HEK293 (cell line): ENCODE data around the gene PPP1R14B.

Experiments used
- BCL6B ChIP-seq: fragments of 450-650 bp; formaldehyde crosslinking; IDR thresholded peaks from 2 replicates; pipeline ENCODE4 v1.5.1; 2017; ENCODE audit warnings: missing biosample characterization, missing genetic modification characterization
- HIC1 ChIP-seq: fragments of 450-650 bp; formaldehyde crosslinking; IDR thresholded peaks from 2 replicates; pipeline ENCODE4 v1.5.1; 2016; ENCODE audit warnings: missing biosample characterization, missing genetic modification characterization
- KLF17 ChIP-seq: fragments of 450-650 bp; formaldehyde crosslinking; IDR thresholded peaks from 2 replicates; pipeline ENCODE4 v1.5.1; 2016; ENCODE audit warnings: missing biosample characterization, missing genetic modification characterization
- OVOL3 ChIP-seq: fragments of 450-650 bp; formaldehyde crosslinking; IDR thresholded peaks from 2 replicates; pipeline ENCODE4 v1.5.1; 2016; ENCODE audit warnings: missing biosample characterization, missing genetic modification characterization
- SP2 ChIP-seq: fragments of 450-650 bp; formaldehyde crosslinking; IDR thresholded peaks from 2 replicates; pipeline ENCODE4 v1.5.1; 2016; ENCODE audit warnings: missing biosample characterization, missing genetic modification characterization
- SP3 ChIP-seq: fragments of 450-650 bp; formaldehyde crosslinking; IDR thresholded peaks from 2 replicates; pipeline ENCODE4 v1.5.1; 2016; ENCODE audit warnings: missing biosample characterization, missing genetic modification characterization
- ZBTB10 ChIP-seq: fragments of 450-650 bp; formaldehyde crosslinking; IDR thresholded peaks from 2 replicates; pipeline ENCODE4 v1.5.1; 2016; ENCODE audit warnings: missing biosample characterization, missing genetic modification characterization
- ZBTB20 ChIP-seq: fragments of 450-650 bp; formaldehyde crosslinking; IDR thresholded peaks from 2 replicates; pipeline ENCODE4 v1.5.1; 2016; ENCODE audit warnings: missing biosample characterization, missing genetic modification characterization
- ZFHX2 ChIP-seq: fragments of 450-650 bp; formaldehyde crosslinking; conservative IDR thresholded peaks from 2 replicates; pipeline ENCODE4 v1.5.1; 2016; ENCODE audit warnings: missing biosample characterization, missing genetic modification characterization
- ZIC2 ChIP-seq: fragments of 450-650 bp; formaldehyde crosslinking; IDR thresholded peaks from 2 replicates; pipeline ENCODE4 v1.5.1; 2016; ENCODE audit warnings: missing biosample characterization, missing genetic modification characterization
- ZNF10 ChIP-seq: fragments of 450-650 bp; formaldehyde crosslinking; IDR thresholded peaks from 2 replicates; pipeline ENCODE4 v1.5.1; 2017; ENCODE audit warnings: missing biosample characterization, missing genetic modification characterization
- ZNF221 ChIP-seq: fragments of 450-650 bp; formaldehyde crosslinking; IDR thresholded peaks from 2 replicates; pipeline ENCODE4 v1.5.1; 2017; ENCODE audit warnings: missing biosample characterization, missing genetic modification characterization, borderline replicate concordance
- ZNF362 ChIP-seq: fragments of 450-650 bp; formaldehyde crosslinking; IDR thresholded peaks from 2 replicates; pipeline ENCODE4 v1.5.1; 2016; ENCODE audit warnings: missing biosample characterization, missing genetic modification characterization
- ZNF394 ChIP-seq: fragments of 450-650 bp; formaldehyde crosslinking; IDR thresholded peaks from 2 replicates; pipeline ENCODE4 v1.5.1; 2016; ENCODE audit warnings: missing biosample characterization, missing genetic modification characterization, mild to moderate bottlenecking, moderate library complexity, borderline replicate concordance
- ZNF433 ChIP-seq: fragments of 450-650 bp; formaldehyde crosslinking; IDR thresholded peaks from 2 replicates; pipeline ENCODE4 v1.5.1; 2016; ENCODE audit warnings: missing biosample characterization, missing genetic modification characterization, low read depth
- ZNF513 ChIP-seq: fragments of 450-650 bp; IDR thresholded peaks from 2 replicates; pipeline ENCODE4 v1.5.1; 2018; ENCODE audit warnings: missing biosample characterization, missing genetic modification characterization
- ZNF529 ChIP-seq: fragments of 450-650 bp; formaldehyde crosslinking; IDR thresholded peaks from 2 replicates; pipeline ENCODE4 v1.5.1; 2017; ENCODE audit warnings: missing genetic modification characterization, missing biosample characterization; ENCODE audit not compliant: insufficient replicate concordance
- ZNF585B ChIP-seq: fragments of 450-650 bp; formaldehyde crosslinking; IDR thresholded peaks from 2 replicates; pipeline ENCODE4 v1.5.1; 2016; ENCODE audit warnings: missing biosample characterization, missing genetic modification characterization
- ZNF654 ChIP-seq: fragments of 450-650 bp; formaldehyde crosslinking; IDR thresholded peaks from 2 replicates; pipeline ENCODE4 v1.5.1; 2016; ENCODE audit warnings: low read depth, missing biosample characterization, missing genetic modification characterization
- ZNF658 ChIP-seq: fragments of 450-650 bp; formaldehyde crosslinking; IDR thresholded peaks from 2 replicates; pipeline ENCODE4; 2016; ENCODE audit warnings: missing biosample characterization, missing genetic modification characterization
- ZNF792 ChIP-seq: fragments of 450-650 bp; formaldehyde crosslinking; IDR thresholded peaks from 2 replicates; pipeline ENCODE4 v1.5.1; 2016; ENCODE audit warnings: missing biosample characterization, missing genetic modification characterization
- TF ChIP-seq, protein P1 (sequence below): fragments of 450-650 bp; formaldehyde crosslinking; IDR thresholded peaks from 2 replicates; pipeline ENCODE4 v1.5.1; 2016; ENCODE audit warnings: missing biosample characterization, missing genetic modification characterization
- TF ChIP-seq, protein P2 (sequence below): fragments of 450-650 bp; formaldehyde crosslinking; IDR thresholded peaks from 2 replicates; pipeline ENCODE4 v1.5.1; 2016; ENCODE audit warnings: missing biosample characterization, missing genetic modification characterization
- TF ChIP-seq, protein P3 (sequence below): fragments of 450-650 bp; formaldehyde crosslinking; IDR thresholded peaks from 2 replicates; pipeline ENCODE4 v1.5.1; 2016; ENCODE audit warnings: missing biosample characterization, missing genetic modification characterization

PPP1R14B gene

GRCh38 chr11:64269540-64270220 is 22.9 kb upstream of the PPP1R14B start (continued):
- TF ChIP-seq, protein P1, sequence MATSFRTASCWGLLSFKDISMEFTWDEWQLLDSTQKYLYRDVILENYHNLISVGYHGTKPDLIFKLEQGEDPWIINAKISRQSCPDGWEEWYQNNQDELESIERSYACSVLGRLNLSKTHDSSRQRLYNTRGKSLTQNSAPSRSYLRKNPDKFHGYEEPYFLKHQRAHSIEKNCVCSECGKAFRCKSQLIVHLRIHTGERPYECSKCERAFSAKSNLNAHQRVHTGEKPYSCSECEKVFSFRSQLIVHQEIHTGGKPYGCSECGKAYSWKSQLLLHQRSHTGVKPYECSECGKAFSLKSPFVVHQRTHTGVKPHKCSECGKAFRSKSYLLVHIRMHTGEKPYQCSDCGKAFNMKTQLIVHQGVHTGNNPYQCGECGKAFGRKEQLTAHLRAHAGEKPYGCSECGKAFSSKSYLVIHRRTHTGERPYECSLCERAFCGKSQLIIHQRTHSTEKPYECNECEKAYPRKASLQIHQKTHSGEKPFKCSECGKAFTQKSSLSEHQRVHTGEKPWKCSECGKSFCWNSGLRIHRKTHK (tag by site-specific recombination), result no peak
- TF ChIP-seq ZNF433 (tag by site-specific recombination) (no peak), ZBTB10 (tag by site-specific recombination) (no peak), ZNF221 (tag by site-specific recombination) (no peak), ZNF394 (tag by site-specific recombination) (no peak; the same call in 1 of the 2 replicates), BCL6B (no peak), ZNF513 (no peak), ZNF10 (tag by site-specific recombination) (no peak; the same call in 1 of the 2 replicates), SP2 (tag by site-specific recombination) (peak; percentile 97), HIC1 (tag by site-specific recombination) (no peak), ZIC2 (no peak), OVOL3 (no peak), ZNF658 (tag by site-specific recombination) (no peak), ZNF792 (tag by site-specific recombination) (no peak), SP3 (tag by site-specific recombination) (peak; percentile 100), ZNF529 (no peak), ZFHX2 (tag by site-specific recombination) (peak; percentile 75), ZNF585B (peak; percentile 43; the same call in 1 of the 2 replicates), ZNF654 (no peak), KLF17 (tag by site-specific recombination) (no peak), ZNF362 (tag by site-specific recombination) (0 out of 2 replicates have a peak, but pooled peaks have one; percentile 62), ZBTB20 (no peak)
- TF ChIP-seq, protein P2, sequence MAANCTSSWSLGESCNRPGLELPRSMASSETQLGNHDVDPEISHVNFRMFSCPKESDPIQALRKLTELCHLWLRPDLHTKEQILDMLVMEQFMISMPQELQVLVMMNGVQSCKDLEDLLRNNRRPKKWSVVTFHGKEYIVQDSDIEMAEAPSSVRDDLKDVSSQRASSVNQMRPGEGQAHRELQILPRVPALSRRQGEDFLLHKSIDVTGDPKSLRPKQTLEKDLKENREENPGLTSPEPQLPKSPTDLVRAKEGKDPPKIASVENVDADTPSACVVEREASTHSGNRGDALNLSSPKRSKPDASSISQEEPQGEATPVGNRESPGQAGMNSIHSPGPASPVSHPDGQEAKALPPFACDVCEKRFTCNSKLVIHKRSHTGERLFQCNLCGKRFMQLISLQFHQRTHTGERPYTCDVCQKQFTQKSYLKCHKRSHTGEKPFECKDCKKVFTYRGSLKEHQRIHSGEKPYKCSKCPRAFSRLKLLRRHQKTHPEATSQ (tag by site-specific recombination), result no peak
- TF ChIP-seq, protein P3, sequence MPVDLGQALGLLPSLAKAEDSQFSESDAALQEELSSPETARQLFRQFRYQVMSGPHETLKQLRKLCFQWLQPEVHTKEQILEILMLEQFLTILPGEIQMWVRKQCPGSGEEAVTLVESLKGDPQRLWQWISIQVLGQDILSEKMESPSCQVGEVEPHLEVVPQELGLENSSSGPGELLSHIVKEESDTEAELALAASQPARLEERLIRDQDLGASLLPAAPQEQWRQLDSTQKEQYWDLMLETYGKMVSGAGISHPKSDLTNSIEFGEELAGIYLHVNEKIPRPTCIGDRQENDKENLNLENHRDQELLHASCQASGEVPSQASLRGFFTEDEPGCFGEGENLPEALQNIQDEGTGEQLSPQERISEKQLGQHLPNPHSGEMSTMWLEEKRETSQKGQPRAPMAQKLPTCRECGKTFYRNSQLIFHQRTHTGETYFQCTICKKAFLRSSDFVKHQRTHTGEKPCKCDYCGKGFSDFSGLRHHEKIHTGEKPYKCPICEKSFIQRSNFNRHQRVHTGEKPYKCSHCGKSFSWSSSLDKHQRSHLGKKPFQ (tag by site-specific recombination), result peak; percentile 92; the same call in 1 of the 2 replicates
